ENCODE data around the gene ST6GAL1. TPM values are rescaled to one million over a fixed set of nuclear protein-coding genes. Genes with fewer than 3 reads are reported as not detected.
A peak's percentile ranks its signal among the peaks of the same experiment; 100 is the strongest.

Gene ST6GAL1
- total and polyA plus RNA-seq, 2 of the 13 experiments (the other 11 are each of a cell fraction or from before 2014, with no cell fraction given), result 79.9 to 164 TPM

DNA sequence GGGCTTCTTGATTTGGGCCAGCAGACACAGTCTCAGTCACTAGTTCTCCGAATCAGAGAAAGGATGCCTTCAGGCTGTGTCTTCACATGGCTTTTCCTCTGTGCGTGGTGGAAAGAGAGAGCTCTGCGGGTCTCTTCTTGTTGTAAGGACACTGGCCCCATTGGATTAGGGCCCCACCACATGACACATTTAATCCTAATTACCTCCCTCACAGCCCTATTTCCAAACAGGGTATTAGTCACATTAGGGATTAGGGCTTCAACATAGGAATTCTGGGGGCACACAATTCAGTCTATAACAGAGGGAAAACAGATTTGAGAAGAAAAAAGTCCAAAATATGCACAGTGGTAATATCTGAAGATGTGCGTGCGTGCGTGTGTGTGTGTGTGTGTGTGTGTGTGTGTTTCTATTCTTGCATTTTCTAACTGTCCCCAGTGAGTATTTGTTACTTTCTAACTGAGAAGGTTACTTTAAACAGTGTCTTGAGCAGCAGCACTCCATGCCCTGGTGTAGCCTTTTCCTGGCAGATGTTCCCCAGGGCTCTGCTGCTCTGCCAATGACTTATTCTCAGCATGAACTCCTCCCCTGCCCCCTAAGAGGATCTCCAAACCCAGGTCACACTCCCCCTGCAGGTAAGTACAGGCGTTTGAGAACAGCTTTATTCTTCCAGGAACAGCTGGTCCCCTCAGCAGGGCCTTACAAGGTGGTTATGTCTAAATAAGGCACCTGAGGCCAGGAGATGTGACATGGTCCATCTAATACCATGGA is 136.1 kb downstream of the ST6GAL1 start:
- intact Hi-C loops (cut with micrococcal nuclease; ENCODE audit: unreplicated experiment), result loop anchor here (1.0 to 2.0 kb wide), 2 partner anchors 27 to 218 kb away; no protein-coding TSS in a partner anchor
- Histone ChIP-seq H2AFZ (ENCODE audit: low read length) (no peak overlapping the region), H3K4me1 (ENCODE audit: insufficient read depth, low read length) (peaks cover 66% of the 10 kb centered on the region), H3K9me3 (ENCODE audit: low read length) (no peaks in the 10 kb centered on the region), H3K4me3 (replicated peaks in 1 of 3; ENCODE audit: insufficient read depth in 1 of 3, low read depth in 2 of 3, low read length in 3 of 3) (no peak overlapping the region), H3K79me2 (ENCODE audit: insufficient read depth, low read length) (peaks cover 39% of the 10 kb centered on the region), H3K36me3 (replicated peaks in 1 of 2; ENCODE audit: control insufficient read depth in 1 of 2, insufficient read depth in 2 of 2, low read length in 2 of 2) (peaks cover 22 to 67% of the 10 kb centered on the region in 2 experiments), H3K4me2 (ENCODE audit: low read depth, low read length) (no peak overlapping the region), H4K20me1 (ENCODE audit: insufficient read depth, low read length) (peaks cover 29% of the 10 kb centered on the region), H3K27me3 (ENCODE audit: control insufficient read depth in 1 of 2, insufficient read depth in 2 of 2, low read length in 2 of 2) (no peaks in the 10 kb centered on the region), H3K9ac (ENCODE audit: insufficient read depth, low read depth, low read length) (no peak overlapping the region), H3K27ac (ENCODE audit: extremely low read length, insufficient read depth, low read length) (no peak overlapping the region)
- ChIA-PET POLR2A (interaction anchor here (0.7 to 1.6 kb wide), 3 partner anchors 14 to 27 kb away, joined by 6 to 9 read pairs (median 6); no protein-coding TSS in a partner anchor), CTCF (ENCODE audit: low intra/inter-chr PET ratio, low total read pairs) (interaction anchor here (1.6 kb wide), 1 partner anchor 217 kb away, joined by 6 read pairs; no protein-coding TSS in a partner anchor)
- FAIRE-seq, result peak; percentile 53
- WGBS (ENCODE audit: low lambda C conversion rate), result 77% methylated on average over 7 of the region's 7 CpGs
- in situ Hi-C loops (cut with HindIII; ENCODE audit: extremely low pct_ligation_motif_present, low pct_unique_long_range_greater_than_20kb), result loop anchor here (10.0 kb wide), 1 partner anchor 132 kb away; the partner anchor contains the start of gene ST6GAL1
- TF ChIP-seq, protein P1, sequence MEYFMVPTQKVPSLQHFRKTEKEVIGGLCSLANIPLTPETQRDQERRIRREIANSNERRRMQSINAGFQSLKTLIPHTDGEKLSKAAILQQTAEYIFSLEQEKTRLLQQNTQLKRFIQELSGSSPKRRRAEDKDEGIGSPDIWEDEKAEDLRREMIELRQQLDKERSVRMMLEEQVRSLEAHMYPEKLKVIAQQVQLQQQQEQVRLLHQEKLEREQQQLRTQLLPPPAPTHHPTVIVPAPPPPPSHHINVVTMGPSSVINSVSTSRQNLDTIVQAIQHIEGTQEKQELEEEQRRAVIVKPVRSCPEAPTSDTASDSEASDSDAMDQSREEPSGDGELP (IDR thresholded peaks at IDR 0.05; ENCODE audit: borderline replicate concordance, low read depth), result peak; percentile 25; the same call in 1 of the 2 replicates
- peak; percentile 49; the same call in 1 of the 2 replicates for TF ChIP-seq SMC3 (IDR thresholded peaks at IDR 0.05; ENCODE audit: low read length)
- TF ChIP-seq, protein P2, sequence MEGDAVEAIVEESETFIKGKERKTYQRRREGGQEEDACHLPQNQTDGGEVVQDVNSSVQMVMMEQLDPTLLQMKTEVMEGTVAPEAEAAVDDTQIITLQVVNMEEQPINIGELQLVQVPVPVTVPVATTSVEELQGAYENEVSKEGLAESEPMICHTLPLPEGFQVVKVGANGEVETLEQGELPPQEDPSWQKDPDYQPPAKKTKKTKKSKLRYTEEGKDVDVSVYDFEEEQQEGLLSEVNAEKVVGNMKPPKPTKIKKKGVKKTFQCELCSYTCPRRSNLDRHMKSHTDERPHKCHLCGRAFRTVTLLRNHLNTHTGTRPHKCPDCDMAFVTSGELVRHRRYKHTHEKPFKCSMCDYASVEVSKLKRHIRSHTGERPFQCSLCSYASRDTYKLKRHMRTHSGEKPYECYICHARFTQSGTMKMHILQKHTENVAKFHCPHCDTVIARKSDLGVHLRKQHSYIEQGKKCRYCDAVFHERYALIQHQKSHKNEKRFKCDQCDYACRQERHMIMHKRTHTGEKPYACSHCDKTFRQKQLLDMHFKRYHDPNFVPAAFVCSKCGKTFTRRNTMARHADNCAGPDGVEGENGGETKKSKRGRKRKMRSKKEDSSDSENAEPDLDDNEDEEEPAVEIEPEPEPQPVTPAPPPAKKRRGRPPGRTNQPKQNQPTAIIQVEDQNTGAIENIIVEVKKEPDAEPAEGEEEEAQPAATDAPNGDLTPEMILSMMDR (CRISPR knock-in tag; IDR thresholded peaks at IDR 0.05), result peak; percentile 45
- TF ChIP-seq PCBP1 (IDR thresholded peaks at IDR 0.05; ENCODE audit: borderline replicate concordance, low read depth, low read length), result no peak
- TF ChIP-seq ZFP36L1 (CRISPR knock-in tag; IDR thresholded peaks at IDR 0.05), result no peak
- TF ChIP-seq ZNF775 (CRISPR knock-in tag; IDR thresholded peaks at IDR 0.05; ENCODE audit: borderline replicate concordance), result no peak
- TF ChIP-seq NR3C1 (CRISPR knock-in tag; IDR thresholded peaks at IDR 0.05), result no peak
- TF ChIP-seq ZFP37 (CRISPR knock-in tag; IDR thresholded peaks at IDR 0.05; ENCODE audit: borderline replicate concordance), result no peak
- TF ChIP-seq RAD21 (CRISPR knock-in tag; IDR thresholded peaks at IDR 0.05), result peak; percentile 48; the same call in 1 of the 2 replicates
- TF ChIP-seq CBX5 (CRISPR knock-in tag; IDR thresholded peaks at IDR 0.05; ENCODE audit: borderline replicate concordance), result peak; percentile 32; the same call in 1 of the 2 replicates
- peak; percentile 40 for TF ChIP-seq STAG1 (CRISPR knock-in tag; IDR thresholded peaks at IDR 0.05)
- no peak for TF ChIP-seq ZKSCAN8 (CRISPR knock-in tag; IDR thresholded peaks at IDR 0.05; ENCODE audit: borderline replicate concordance)
- ATAC-seq, result peak; percentile 73
- no TSS peak for BruUV-seq (replicated peaks)
- DNase-seq (ENCODE audit: low spot score), result peak; percentile 65

Data from HepG2 (cell line).